C4-2B (cell line): ENCODE measurements around the gene FEZF2.

Experiments
- H3K27ac ChIP-seq: fragments of 450-650 bp; 2 replicates; pipeline ENCODE4 v1.5.1; 2017
- ZFX ChIP-seq: fragments of 450-650 bp; IDR thresholded peaks from 2 replicates; pipeline ENCODE4 v1.6.1; 2017
- TF ChIP-seq, protein P1 (sequence below): fragments of 450-650 bp; conservative IDR thresholded peaks from 2 replicates; pipeline ENCODE4 v1.5.1; 2017; ENCODE audit warnings: mild to moderate bottlenecking

The FEZF2 gene

DNA sequence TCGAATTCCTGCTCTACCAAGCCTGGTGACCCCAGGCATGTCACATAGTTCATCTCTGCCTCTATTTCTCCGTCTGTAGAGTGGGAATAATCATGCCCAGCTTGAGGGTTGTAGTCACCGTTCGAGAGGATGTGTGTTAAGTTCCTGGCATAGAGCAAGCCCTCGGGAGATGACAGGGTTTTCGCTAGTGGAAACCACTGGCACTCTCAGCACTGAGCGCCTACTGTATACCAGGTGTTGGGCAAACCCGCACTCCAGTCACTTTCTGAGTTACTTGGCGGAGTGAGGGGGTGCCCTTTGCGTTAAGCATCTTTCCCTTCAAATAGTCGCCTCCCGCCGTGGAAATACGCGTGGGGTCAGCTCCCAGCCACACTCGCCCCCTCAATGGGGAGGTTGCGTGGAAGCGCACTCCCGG, 5.1 kb downstream of the FEZF2 start:
- H3K27ac ChIP-seq, result no peak overlapping the region
- no peak for TF ChIP-seq ZFX
- TF ChIP-seq, protein P1, sequence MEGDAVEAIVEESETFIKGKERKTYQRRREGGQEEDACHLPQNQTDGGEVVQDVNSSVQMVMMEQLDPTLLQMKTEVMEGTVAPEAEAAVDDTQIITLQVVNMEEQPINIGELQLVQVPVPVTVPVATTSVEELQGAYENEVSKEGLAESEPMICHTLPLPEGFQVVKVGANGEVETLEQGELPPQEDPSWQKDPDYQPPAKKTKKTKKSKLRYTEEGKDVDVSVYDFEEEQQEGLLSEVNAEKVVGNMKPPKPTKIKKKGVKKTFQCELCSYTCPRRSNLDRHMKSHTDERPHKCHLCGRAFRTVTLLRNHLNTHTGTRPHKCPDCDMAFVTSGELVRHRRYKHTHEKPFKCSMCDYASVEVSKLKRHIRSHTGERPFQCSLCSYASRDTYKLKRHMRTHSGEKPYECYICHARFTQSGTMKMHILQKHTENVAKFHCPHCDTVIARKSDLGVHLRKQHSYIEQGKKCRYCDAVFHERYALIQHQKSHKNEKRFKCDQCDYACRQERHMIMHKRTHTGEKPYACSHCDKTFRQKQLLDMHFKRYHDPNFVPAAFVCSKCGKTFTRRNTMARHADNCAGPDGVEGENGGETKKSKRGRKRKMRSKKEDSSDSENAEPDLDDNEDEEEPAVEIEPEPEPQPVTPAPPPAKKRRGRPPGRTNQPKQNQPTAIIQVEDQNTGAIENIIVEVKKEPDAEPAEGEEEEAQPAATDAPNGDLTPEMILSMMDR, result no peak

DNA sequence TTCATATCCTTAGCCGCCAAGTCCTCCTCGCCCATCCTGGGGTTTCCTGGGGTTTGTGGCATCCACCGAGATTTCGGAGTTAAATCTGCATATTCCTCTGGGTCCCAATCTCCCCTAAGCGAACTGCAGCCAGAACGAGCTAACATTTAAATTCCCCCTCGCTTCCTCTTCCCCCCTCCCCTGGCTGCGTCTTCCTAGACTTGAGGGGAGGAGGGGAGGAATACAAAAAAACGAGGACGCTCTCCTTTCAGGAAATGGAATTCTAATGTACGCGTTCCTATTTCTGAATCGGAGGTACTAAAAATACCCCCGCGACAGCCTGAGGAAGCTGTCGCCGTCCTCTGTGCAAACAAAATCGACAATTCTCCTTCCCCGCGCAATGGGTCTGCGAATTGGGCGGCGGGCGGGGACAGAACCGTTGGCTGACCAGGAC, 5.6 kb downstream of the FEZF2 start:
- TF ChIP-seq, protein P1, result no peak
- no peak for TF ChIP-seq ZFX
- no peak overlapping the region for H3K27ac ChIP-seq

DNA sequence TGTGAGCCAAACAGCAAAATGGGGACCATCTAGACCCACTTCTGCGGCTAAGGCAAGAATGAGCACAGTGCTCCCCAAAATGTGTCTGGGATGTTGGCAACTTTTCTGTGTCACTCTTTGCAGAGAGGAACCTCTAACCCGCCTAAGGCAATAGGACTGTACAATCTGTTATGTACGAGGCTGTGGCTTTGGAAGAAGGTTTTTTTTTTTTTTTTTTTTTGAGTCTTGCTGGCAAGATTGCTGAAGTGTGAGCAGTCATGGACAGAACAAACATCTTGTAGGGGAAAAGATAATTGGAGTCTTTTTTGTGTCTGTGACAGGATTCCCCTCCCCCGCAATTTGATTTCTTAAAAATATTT, 7.2 kb downstream of the FEZF2 start:
- TF ChIP-seq, protein P1, result no peak
- TF ChIP-seq ZFX, result no peak

DNA sequence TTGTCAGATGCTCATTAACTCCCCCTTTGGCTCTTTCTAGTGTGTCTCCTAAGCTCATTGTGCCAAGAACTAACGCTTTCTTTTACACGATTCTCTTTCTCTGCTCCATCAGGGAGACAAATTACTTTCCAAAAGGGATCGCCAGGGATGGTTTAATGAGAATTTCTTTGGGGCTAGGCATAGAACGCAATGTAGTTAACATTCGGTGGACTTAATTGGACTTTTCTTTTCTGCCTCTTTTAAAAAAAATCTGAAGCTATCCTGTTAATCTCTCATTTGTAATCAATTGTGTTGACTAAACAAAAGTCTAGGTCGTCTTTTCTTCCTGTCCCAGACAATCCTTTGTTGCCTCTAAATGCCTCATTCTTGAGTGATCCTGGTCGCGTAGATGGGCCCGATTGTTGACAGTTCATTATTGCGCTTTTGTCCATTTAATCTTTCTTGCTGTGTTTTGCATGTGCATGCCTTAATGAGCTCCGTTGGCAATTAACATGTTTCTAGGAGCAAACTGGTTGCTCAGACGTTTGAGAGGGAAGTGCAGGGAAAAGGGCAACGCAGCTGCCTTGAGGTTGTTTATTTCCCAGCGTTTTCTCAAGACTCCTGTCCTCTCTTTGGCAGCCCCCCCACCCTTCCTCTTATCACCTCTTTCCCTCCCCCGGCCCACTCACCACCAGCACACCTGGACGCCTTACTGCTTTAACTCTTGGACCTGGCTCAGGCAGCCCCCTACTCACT, 7.8 kb downstream of the FEZF2 start:
- H3K27ac ChIP-seq, result no peak overlapping the region
- TF ChIP-seq ZFX, result no peak
- TF ChIP-seq, protein P1, result no peak

More for the DNA sequence above, 7.2 kb downstream of the FEZF2 start:
- H3K27ac ChIP-seq, result no peak overlapping the region

DNA sequence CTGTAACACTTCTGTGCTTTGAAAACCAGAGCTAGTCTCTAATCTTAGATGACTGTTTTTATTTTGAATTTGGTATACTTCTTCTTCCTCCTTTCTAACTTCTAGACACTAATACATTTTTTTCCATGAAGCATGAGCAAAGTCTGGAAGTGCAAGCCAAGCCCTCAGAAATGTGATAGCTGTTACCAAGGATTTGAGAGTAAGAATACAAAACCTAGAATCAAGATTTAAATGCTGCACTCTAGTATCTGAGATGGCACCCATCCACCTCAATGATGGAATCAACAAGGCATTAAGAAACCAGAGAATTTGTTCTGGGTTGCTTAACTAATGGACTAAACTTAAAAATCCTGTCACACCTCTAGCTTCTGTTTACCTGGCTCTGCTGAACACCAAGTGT, 9.2 kb downstream of the FEZF2 start:
- no peak overlapping the region for H3K27ac ChIP-seq
- no peak for TF ChIP-seq ZFX
- TF ChIP-seq, protein P1, result no peak

DNA sequence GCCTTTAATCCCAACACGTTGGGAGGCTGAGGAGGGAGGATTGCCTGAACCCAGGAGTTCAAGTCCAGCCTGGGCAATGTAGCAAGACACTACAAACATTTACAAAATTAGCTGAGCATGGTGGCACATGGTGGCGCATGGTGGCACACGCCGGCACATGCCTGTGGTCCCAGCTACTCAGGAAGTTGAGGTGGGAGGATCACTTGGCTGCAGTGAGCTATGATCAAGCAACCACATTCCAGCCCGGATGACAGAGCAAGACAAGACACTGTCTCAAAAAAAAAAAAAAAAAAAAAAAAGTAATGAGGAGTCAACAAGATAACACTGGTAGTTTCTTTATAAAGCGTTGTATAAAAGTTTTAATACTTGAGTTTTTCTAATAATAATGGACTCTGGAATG, 10.1 kb downstream of the FEZF2 start:
- TF ChIP-seq ZFX, result no peak
- TF ChIP-seq, protein P1, result no peak
- H3K27ac ChIP-seq, result no peak overlapping the region

DNA sequence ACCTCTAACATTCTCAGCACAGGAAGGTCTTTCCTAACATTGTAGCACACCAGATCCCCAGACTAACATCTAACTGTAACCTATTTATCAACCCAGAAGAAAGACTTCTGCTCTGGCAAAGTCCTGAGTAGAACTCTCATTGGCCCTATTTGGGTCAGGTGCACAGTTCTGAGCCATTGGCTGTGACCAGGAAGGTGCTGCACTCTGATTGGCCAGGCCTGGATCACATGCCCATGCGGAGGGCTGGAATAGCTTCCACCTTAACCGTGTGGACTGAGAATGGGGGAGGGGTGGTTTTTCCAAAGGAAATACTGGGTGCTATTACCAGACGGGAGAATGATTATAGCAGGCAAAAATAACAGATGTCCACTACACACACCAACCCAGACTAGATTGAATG, 11.5 kb downstream of the FEZF2 start:
- TF ChIP-seq, protein P1, result no peak
- TF ChIP-seq ZFX, result no peak
- H3K27ac ChIP-seq, result no peak overlapping the region
